Heart left ventricle (tissue), 13 donors: ENCODE results near the gene FGA.

Source experiments
- POLR2A ChIP-seq, 2 donors: fragments of 450-650 bp; IDR thresholded peaks; one replicate each; pipeline ENCODE4 v1.6.1; 2017; ENCODE audit warnings: antibody characterized with exemption in 2 of 2, mild to moderate bottlenecking in 2 of 2, moderate library complexity in 2 of 2
- TF ChIP-seq, protein P1 (sequence below), 12 donors: fragments of 200-600 bp; sonication (generic) in 4 of 12; IDR thresholded peaks; one replicate each; pipeline versions ENCODE4 v1.5.0 to v1.8.0; 2018 to 2022; ENCODE audit warnings: antibody characterized with exemption in 12 of 12, mild to moderate bottlenecking in 5 of 12
- donor health status: ischemic (EF 13 %, LVEDD 7.1; RV severe dilation, severe dysfunction).
- donor health status: DM: no; HTN: yes; CAD: no.
- donor health status: DM: no; HTN: no; CAD: no.
- donor health status: ischemic (EF 25% LVEDD 6.9; RV normal size, moderate dysfunction).
- donor health status: ischemic (EF 25% LVEDD 5.7; RV mildly dilated, moderate dysfunction).
- donor health status: ischemic (EF 35%, LVEDD 5.7; RV mildly dilated, moderate dysfunction).
- donor health status: nonischemic (EF 11% LVEDD 7.7; RV severe dilation, severe dysfunction).
- donor health status: DM: yes; HTN: yes; CAD: no.
- donor health status: PGD.
- donor health status: ischemic (EF 29% LVEDD 5.4; RV normal size, mild dysfunction).
- donor health status: nonischemic (EF 23%, LVEDD 6.1; RV moderate dilation, normal function).

DNA sequence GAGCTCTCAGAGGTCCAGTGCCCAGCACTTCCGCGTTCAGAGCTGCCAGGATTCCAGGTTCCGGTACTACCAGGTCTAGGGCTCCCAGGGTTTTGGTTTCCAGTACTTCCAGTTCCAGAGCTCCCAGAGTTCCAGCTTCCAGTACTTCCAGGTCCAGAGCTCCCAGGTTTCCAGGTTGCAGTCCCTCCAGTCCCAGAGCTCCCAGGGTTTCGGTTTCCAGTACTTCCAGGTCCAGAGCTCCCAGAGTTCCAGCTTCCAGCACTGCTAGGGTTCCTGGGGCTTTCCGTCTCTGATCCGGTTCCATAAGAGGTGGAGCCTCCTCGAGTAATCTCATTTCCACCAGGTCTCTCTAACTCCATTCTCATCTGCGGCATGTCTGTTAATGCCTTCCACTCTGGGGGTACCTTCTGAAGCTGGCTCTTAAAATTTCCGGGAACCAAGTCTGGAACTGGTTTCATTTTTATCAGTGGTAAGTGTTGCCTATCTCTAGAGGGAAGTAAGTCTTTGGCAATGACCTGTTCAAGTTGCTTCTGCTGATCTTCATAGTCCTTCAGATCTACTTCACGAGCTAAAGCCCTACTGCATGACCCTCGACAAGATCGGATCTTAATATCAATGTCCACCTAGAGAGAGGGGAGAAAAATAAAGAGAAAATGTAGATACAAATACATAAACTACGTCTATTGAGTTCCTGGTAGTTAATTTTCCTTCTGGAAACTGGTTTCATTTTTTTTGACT, 4.1 kb downstream of the FGA start:
- no peak for TF ChIP-seq POLR2A (IDR thresholded peaks at IDR 0.05)
- TF ChIP-seq, protein P1, sequence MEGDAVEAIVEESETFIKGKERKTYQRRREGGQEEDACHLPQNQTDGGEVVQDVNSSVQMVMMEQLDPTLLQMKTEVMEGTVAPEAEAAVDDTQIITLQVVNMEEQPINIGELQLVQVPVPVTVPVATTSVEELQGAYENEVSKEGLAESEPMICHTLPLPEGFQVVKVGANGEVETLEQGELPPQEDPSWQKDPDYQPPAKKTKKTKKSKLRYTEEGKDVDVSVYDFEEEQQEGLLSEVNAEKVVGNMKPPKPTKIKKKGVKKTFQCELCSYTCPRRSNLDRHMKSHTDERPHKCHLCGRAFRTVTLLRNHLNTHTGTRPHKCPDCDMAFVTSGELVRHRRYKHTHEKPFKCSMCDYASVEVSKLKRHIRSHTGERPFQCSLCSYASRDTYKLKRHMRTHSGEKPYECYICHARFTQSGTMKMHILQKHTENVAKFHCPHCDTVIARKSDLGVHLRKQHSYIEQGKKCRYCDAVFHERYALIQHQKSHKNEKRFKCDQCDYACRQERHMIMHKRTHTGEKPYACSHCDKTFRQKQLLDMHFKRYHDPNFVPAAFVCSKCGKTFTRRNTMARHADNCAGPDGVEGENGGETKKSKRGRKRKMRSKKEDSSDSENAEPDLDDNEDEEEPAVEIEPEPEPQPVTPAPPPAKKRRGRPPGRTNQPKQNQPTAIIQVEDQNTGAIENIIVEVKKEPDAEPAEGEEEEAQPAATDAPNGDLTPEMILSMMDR (IDR thresholded peaks at IDR 0.05): no peak
